GM12878 (cell line): Measurements from ENCODE around the gene MDM1. TPM values are rescaled to one million over a fixed set of nuclear protein-coding genes. Genes with fewer than 3 reads are reported as not detected.

Experiments used
- ATF7 ChIP-seq: fragments of 450-650 bp; IDR thresholded peaks from 2 replicates; pipeline ENCODE4 v1.6.1; 2016; ENCODE audit warnings: low read depth, mild to moderate bottlenecking
- BCL11A ChIP-seq: IDR thresholded peaks from 2 replicates; pipeline ENCODE4 v1.6.1; 2011; ENCODE audit warnings: low read depth, low read length
- CBFB ChIP-seq: IDR thresholded peaks from 2 replicates; pipeline ENCODE4 v1.6.1; 2016; ENCODE audit warnings: antibody characterized with exemption, low read depth
- FOXK2 ChIP-seq: fragments of 450-650 bp; IDR thresholded peaks from 2 replicates; pipeline ENCODE4 v1.6.1; 2017; ENCODE audit warnings: mild to moderate bottlenecking, moderate library complexity
- HCFC1 ChIP-seq: fragments of 150-350 bp; IDR thresholded peaks from 2 replicates; pipeline ENCODE4 v1.6.1; 2014; ENCODE audit warnings: low read length
- HDGF ChIP-seq: fragments of 450-650 bp; IDR thresholded peaks from 2 replicates; pipeline ENCODE4 v1.6.1; 2016; ENCODE audit warnings: antibody characterized with exemption
- IKZF1 ChIP-seq: fragments of 450-650 bp; conservative IDR thresholded peaks from 2 replicates; pipeline ENCODE4 v1.6.1; 2017; ENCODE audit warnings: antibody characterized with exemption, mild to moderate bottlenecking
- IRF5 ChIP-seq: fragments of 450-650 bp; IDR thresholded peaks from 2 replicates; pipeline ENCODE4 v1.6.1; 2017; ENCODE audit warnings: borderline replicate concordance
- MYB ChIP-seq: fragments of 150-350 bp; IDR thresholded peaks from 2 replicates; pipeline ENCODE4 v1.6.1; 2014; ENCODE audit warnings: mild to moderate bottlenecking, low read depth, low read length, borderline replicate concordance
- NBN ChIP-seq: fragments of 450-650 bp; IDR thresholded peaks from 2 replicates; pipeline ENCODE4 v1.6.1; 2016
- NFYB ChIP-seq: IDR thresholded peaks from 2 replicates; pipeline ENCODE4 v1.6.1; 2011; ENCODE audit warnings: low read depth, mild to moderate bottlenecking, low read length, improper control_type of control experiment, moderate library complexity; ENCODE audit not compliant: insufficient read depth
- NR2C2 ChIP-seq: IDR thresholded peaks from 2 replicates; pipeline ENCODE4 v1.6.1; 2011; ENCODE audit warnings: borderline replicate concordance, low read depth; ENCODE audit not compliant: control insufficient read depth, insufficient read length
- NR2F1 ChIP-seq: fragments of 450-650 bp; conservative IDR thresholded peaks from 2 replicates; pipeline ENCODE4 v1.6.1; 2017; ENCODE audit warnings: mild to moderate bottlenecking
- RAD21 ChIP-seq: IDR thresholded peaks from 2 replicates; pipeline ENCODE4 v1.6.1; 2011; ENCODE audit warnings: mild to moderate bottlenecking, low read depth, low read length, moderate library complexity; ENCODE audit not compliant: insufficient read depth
- RAD51 ChIP-seq: fragments of 450-650 bp; IDR thresholded peaks from 2 replicates; pipeline ENCODE4 v1.6.1; 2016; ENCODE audit warnings: moderate library complexity, mild to moderate bottlenecking, inconsistent platforms
- TAF1 ChIP-seq: IDR thresholded peaks from 2 replicates; pipeline ENCODE4 v1.6.1; 2011; ENCODE audit warnings: mild to moderate bottlenecking, low read depth, low read length, borderline replicate concordance
- TARDBP ChIP-seq: IDR thresholded peaks from 2 replicates; pipeline ENCODE4 v1.6.1; 2016; ENCODE audit warnings: borderline replicate concordance
- USF2 ChIP-seq: IDR thresholded peaks from 2 replicates; pipeline ENCODE4 v1.6.1; 2011; ENCODE audit warnings: low read depth, low read length, improper control_type of control experiment, borderline replicate concordance
- ZSCAN29 ChIP-seq: fragments of 450-650 bp; IDR thresholded peaks from 2 replicates; pipeline ENCODE4 v1.6.1; 2017; ENCODE audit warnings: mild to moderate bottlenecking, moderate library complexity
- polyA plus RNA-seq, 11 experiments: library from polyadenylated mRNA; depleted of rRNA in 4 of 11; unstranded in 6 of 11; stranded (reverse) in 5 of 11; fragments of >200 nt; fragmentation: Nextera tagmentation in 4 of 11; fragmentation: Illumina TruSeq in 1 of 11; extraction: Ambion mirVana in 4 of 11; extraction: Trizol in 1 of 11; gene quantifications; 1 replicate in 1 of 11; 2 replicates in 10 of 11; pipeline versions ENCODE4 v1.2.1 to v1.2.3, GENCODE V29; 2011 to 2016; ENCODE audit warnings: inconsistent platforms in 2 of 11, missing spikeins in 2 of 11, low read depth in 1 of 11
- total RNA-seq, 4 experiments: library from RNA; depleted of rRNA in 3 of 4; stranded (reverse); fragments of >200 nt in 3 of 4; fragmentation: Illumina TruSeq in 1 of 4; extraction: Trizol in 1 of 4; gene quantifications; 2 replicates each; pipeline versions ENCODE4 v1.2.1 to v1.2.3, GENCODE V29; 2013 to 2021
- TF ChIP-seq, protein P1 (sequence below): fragments of 450-650 bp; IDR thresholded peaks from 2 replicates; pipeline ENCODE4 v1.6.1; 2017; ENCODE audit warnings: mild to moderate bottlenecking, moderate library complexity
- TF ChIP-seq, protein P2 (sequence below): IDR thresholded peaks from 2 replicates; pipeline ENCODE4 v1.6.1; 2012; ENCODE audit warnings: mild to moderate bottlenecking, low read depth, low read length
- TF ChIP-seq, protein P3 (sequence below): fragments of 450-650 bp; IDR thresholded peaks from 2 replicates; pipeline ENCODE4 v1.6.1; 2016; ENCODE audit warnings: mild to moderate bottlenecking

The MDM1 gene
- total and polyA plus RNA-seq, 10 of the 15 experiments (the other 5 are each of a cell fraction or from before 2014, with no cell fraction given) = 10.1 to 25.3 (median 16.5) TPM

DNA sequence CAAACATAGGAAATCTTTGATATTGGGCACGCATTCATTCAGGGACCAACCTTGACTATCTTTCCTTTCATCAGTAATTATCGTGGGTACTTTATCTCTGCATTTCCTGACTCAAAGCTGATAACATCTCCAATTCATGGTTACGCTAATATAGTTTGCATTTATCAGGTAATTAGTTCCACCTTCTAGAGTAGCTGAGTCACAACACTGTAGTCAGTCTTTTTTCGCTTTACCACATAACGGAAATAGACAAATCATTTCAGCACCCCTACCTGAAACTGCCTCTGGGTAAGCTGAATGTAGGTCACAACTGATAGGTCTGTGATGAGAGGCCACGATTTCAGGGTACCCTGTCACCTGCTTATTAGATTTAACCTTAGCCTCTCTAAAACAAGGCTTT, 42.0 kb downstream of the MDM1 start (continued):
- TF ChIP-seq TAF1 = no peak
- peak; percentile 40; the same call in 1 of the 2 replicates for TF ChIP-seq RAD51
- TF ChIP-seq, protein P1, sequence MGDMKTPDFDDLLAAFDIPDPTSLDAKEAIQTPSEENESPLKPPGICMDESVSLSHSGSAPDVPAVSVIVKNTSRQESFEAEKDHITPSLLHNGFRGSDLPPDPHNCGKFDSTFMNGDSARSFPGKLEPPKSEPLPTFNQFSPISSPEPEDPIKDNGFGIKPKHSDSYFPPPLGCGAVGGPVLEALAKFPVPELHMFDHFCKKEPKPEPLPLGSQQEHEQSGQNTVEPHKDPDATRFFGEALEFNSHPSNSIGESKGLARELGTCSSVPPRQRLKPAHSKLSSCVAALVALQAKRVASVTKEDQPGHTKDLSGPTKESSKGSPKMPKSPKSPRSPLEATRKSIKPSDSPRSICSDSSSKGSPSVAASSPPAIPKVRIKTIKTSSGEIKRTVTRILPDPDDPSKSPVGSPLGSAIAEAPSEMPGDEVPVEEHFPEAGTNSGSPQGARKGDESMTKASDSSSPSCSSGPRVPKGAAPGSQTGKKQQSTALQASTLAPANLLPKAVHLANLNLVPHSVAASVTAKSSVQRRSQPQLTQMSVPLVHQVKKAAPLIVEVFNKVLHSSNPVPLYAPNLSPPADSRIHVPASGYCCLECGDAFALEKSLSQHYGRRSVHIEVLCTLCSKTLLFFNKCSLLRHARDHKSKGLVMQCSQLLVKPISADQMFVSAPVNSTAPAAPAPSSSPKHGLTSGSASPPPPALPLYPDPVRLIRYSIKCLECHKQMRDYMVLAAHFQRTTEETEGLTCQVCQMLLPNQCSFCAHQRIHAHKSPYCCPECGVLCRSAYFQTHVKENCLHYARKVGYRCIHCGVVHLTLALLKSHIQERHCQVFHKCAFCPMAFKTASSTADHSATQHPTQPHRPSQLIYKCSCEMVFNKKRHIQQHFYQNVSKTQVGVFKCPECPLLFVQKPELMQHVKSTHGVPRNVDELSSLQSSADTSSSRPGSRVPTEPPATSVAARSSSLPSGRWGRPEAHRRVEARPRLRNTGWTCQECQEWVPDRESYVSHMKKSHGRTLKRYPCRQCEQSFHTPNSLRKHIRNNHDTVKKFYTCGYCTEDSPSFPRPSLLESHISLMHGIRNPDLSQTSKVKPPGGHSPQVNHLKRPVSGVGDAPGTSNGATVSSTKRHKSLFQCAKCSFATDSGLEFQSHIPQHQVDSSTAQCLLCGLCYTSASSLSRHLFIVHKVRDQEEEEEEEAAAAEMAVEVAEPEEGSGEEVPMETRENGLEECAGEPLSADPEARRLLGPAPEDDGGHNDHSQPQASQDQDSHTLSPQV = no peak
- TF ChIP-seq IKZF1 = peak; percentile 77
- peak; percentile 87 for TF ChIP-seq ATF7
- no peak for TF ChIP-seq NFYB
- peak; percentile 94 for TF ChIP-seq BCL11A
- TF ChIP-seq, protein P2, sequence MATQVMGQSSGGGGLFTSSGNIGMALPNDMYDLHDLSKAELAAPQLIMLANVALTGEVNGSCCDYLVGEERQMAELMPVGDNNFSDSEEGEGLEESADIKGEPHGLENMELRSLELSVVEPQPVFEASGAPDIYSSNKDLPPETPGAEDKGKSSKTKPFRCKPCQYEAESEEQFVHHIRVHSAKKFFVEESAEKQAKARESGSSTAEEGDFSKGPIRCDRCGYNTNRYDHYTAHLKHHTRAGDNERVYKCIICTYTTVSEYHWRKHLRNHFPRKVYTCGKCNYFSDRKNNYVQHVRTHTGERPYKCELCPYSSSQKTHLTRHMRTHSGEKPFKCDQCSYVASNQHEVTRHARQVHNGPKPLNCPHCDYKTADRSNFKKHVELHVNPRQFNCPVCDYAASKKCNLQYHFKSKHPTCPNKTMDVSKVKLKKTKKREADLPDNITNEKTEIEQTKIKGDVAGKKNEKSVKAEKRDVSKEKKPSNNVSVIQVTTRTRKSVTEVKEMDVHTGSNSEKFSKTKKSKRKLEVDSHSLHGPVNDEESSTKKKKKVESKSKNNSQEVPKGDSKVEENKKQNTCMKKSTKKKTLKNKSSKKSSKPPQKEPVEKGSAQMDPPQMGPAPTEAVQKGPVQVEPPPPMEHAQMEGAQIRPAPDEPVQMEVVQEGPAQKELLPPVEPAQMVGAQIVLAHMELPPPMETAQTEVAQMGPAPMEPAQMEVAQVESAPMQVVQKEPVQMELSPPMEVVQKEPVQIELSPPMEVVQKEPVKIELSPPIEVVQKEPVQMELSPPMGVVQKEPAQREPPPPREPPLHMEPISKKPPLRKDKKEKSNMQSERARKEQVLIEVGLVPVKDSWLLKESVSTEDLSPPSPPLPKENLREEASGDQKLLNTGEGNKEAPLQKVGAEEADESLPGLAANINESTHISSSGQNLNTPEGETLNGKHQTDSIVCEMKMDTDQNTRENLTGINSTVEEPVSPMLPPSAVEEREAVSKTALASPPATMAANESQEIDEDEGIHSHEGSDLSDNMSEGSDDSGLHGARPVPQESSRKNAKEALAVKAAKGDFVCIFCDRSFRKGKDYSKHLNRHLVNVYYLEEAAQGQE = 0 out of 2 replicates have a peak, but pooled peaks have one; percentile 32
- TF ChIP-seq HDGF = no peak
- no peak for TF ChIP-seq NR2C2
- peak; percentile 72; the same call in 1 of the 2 replicates for TF ChIP-seq NBN
- TF ChIP-seq MYB = no peak
- no peak; the same call in 1 of the 2 replicates for TF ChIP-seq USF2
- TF ChIP-seq IRF5 = no peak
- TF ChIP-seq NR2F1 = peak; percentile 68
- no peak for TF ChIP-seq FOXK2
- no peak for TF ChIP-seq RAD21
- TF ChIP-seq TARDBP = no peak
- TF ChIP-seq, protein P3, sequence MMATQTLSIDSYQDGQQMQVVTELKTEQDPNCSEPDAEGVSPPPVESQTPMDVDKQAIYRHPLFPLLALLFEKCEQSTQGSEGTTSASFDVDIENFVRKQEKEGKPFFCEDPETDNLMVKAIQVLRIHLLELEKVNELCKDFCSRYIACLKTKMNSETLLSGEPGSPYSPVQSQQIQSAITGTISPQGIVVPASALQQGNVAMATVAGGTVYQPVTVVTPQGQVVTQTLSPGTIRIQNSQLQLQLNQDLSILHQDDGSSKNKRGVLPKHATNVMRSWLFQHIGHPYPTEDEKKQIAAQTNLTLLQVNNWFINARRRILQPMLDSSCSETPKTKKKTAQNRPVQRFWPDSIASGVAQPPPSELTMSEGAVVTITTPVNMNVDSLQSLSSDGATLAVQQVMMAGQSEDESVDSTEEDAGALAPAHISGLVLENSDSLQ = peak; percentile 47; the same call in 1 of the 2 replicates
- TF ChIP-seq ZSCAN29 = no peak
- peak; percentile 67; the same call in 1 of the 2 replicates for TF ChIP-seq CBFB
- no peak for TF ChIP-seq HCFC1
